ENCODE results near the gene TMEM121. TPM values are rescaled to one million over a fixed set of nuclear protein-coding genes. Genes with fewer than 3 reads are reported as not detected.
"Not testable (repeated sequence)": the region's sequence is repeated elsewhere in the genome, so short reads cannot be mapped to it uniquely, and the experiment has no call there.

The TMEM121 gene
- total and polyA plus RNA-seq, 10 of the 15 experiments (the other 5 are each of a cell fraction or from before 2014, with no cell fraction given): 0.04 to 4.9 (median 1.2) TPM; not detected in 2

DNA sequence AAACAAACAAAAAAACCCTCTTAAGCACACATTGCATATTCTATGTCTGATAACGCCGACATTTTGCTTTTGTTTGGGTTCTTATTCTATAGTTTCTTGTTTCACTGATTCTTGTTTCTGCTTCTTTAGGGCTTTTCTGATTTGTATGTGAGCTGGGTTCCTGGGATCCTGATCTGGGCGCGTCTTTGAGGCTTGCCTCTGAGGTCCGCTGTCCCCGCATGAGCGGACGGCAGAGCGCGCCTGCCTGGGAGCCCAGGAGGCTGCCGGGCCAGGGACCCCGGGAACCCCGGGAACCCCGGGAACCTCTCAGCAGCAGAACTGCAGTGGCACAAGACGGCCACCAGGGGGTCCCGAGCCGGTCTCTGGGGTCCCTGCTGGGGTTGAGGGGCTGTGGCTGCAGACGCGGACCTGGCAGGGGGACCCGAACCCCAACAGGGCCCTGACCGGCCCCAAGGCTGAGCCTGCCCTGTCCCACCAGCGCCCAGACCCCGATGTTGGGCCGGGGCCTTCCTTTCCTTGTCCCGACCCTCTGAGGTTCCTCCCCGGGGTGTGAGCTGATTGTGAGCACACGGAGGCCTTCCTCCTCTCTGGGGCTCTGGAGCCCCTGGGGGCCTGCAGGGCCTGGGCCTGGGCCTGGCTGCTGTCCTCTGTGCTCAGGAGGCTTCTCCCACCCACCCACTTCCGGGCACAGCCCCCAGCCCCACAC, 32.2 kb downstream of the TMEM121 start:
- FAIRE-seq (peak; percentile 47), ATAC-seq (peak; percentile 35)
- Histone ChIP-seq H3K9ac (ENCODE audit: control insufficient read depth, insufficient read depth, low read length) (peak overlapping the region; percentile 15; the same call in 1 of the 2 replicates), H3K4me3 (peak overlapping the region; percentile 46; the same call in 1 of the 2 replicates), H3K4me1 (ENCODE audit: control insufficient read depth, insufficient read depth, low read length) (peaks cover 17% of the 10 kb centered on the region), H3K27ac (ENCODE audit: control insufficient read depth, insufficient read depth) (peak overlapping the region; percentile 80; the same call in 1 of the 2 replicates), H3K4me2 (ENCODE audit: control insufficient read depth, insufficient read depth) (peak overlapping the region; percentile 17; the same call in 1 of the 2 replicates)
- BruUV-seq (replicated peaks); RAD21 ChIA-PET (ENCODE audit: unreplicated experiment); H3K36me3 ChIP-seq (ENCODE audit: control insufficient read depth in 2 of 2, insufficient read depth in 2 of 2, low read length in 1 of 2); DNase-seq (ENCODE audit: low read depth, low spot score); H4K20me1 ChIP-seq (ENCODE audit: control insufficient read depth, insufficient read depth); H3K27me3 ChIP-seq (replicated peaks in 1 of 2; ENCODE audit: control insufficient read depth in 2 of 2, insufficient read depth in 2 of 2, low read length in 1 of 2); H2AFZ ChIP-seq (ENCODE audit: control insufficient read depth, low read depth, low read length); H3K9me3 ChIP-seq (replicated peaks; ENCODE audit: control insufficient read depth, insufficient read depth, low read length); SMC1A ChIA-PET (ENCODE audit: uncharacterized antibody, unreplicated experiment); H3K79me2 ChIP-seq (ENCODE audit: control insufficient read depth, insufficient read depth, low read length); POLR2A ChIA-PET: not testable (repeated sequence)
- peak; percentile 14 for TF ChIP-seq MEF2B (IDR thresholded peaks at IDR 0.05; ENCODE audit: partially characterized antibody, poor library complexity, severe bottlenecking)
- TF ChIP-seq, protein P1, sequence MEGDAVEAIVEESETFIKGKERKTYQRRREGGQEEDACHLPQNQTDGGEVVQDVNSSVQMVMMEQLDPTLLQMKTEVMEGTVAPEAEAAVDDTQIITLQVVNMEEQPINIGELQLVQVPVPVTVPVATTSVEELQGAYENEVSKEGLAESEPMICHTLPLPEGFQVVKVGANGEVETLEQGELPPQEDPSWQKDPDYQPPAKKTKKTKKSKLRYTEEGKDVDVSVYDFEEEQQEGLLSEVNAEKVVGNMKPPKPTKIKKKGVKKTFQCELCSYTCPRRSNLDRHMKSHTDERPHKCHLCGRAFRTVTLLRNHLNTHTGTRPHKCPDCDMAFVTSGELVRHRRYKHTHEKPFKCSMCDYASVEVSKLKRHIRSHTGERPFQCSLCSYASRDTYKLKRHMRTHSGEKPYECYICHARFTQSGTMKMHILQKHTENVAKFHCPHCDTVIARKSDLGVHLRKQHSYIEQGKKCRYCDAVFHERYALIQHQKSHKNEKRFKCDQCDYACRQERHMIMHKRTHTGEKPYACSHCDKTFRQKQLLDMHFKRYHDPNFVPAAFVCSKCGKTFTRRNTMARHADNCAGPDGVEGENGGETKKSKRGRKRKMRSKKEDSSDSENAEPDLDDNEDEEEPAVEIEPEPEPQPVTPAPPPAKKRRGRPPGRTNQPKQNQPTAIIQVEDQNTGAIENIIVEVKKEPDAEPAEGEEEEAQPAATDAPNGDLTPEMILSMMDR (IDR thresholded peaks at IDR 0.05 in 2 of 3, conservative IDR thresholded peaks at IDR 0.05 in 1 of 3; ENCODE audit: control insufficient read depth in 2 of 3, extremely low read depth in 1 of 3, insufficient read depth in 1 of 3, low read depth in 3 of 3, low read length in 3 of 3): peak in 2 of 3 experiments; percentile 23 to 30; a peak in 2 of 6 replicates
- intact Hi-C loops (cut with micrococcal nuclease; ENCODE audit: unreplicated experiment) (loop anchor here (10.0 kb wide), 1 partner anchor 746 kb away; no protein-coding TSS in a partner anchor), in situ Hi-C loops (cut with MboI) (loop anchor here (10.0 kb wide), 2 partner anchors 716 to 816 kb away; no protein-coding TSS in a partner anchor)
- CTCF ChIA-PET: interaction anchor here (0.6 to 1.1 kb wide), 3 partner anchors 119 to 859 kb away, joined by 3 read pairs; no protein-coding TSS in a partner anchor
- WGBS (ENCODE audit: insufficient coverage, insufficient replicate concordance, low lambda C conversion rate, missing lambda C conversion rate): 1% methylated on average over 21 of the region's 28 CpGs

DNA sequence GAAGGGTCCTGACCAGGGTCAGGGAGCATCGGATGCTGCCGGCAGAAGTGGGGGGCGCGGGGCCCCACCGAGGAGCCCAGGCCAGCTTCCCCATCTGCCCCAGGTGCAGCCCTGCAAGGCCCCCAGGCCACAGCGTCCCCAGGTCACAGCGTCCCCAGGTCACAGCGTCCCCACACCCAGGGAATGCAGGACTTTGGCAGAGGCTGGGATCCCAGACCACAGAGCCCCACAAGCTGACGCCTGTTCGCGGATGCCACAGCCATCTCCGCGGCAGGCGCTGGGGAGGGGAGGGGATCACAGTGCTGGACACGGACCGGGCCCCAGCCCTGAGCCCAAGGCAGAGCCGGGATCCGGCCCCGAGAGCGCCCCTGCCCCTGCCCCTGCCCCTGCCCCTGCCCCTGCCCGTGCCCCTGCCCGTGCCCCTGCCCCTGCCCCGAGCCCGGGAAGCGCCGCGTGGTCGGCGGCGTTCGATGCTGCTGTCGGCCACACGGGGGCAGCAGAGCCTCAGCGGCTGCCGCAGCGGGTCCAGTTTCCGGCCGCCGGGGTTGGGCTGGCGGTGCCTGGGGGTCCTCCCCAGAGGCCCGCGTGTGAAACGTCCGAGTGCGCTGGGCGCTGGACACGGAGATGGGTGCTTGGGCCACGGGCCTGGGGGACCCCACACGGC, 33.1 kb downstream of the TMEM121 start:
- H3K4me3 ChIP-seq: peak overlapping the region; percentile 36; the same call in 1 of the 2 replicates
- peak overlapping the region; percentile 71 for H3K4me2 ChIP-seq (ENCODE audit: control insufficient read depth, insufficient read depth)
- in situ Hi-C loops (cut with MboI) (loop anchor here (10.0 kb wide), 2 partner anchors 715 to 815 kb away; no protein-coding TSS in a partner anchor), intact Hi-C loops (cut with micrococcal nuclease; ENCODE audit: unreplicated experiment) (loop anchor here (10.0 kb wide), 1 partner anchor 745 kb away; no protein-coding TSS in a partner anchor)
- H3K9ac ChIP-seq (ENCODE audit: control insufficient read depth, insufficient read depth, low read length): peak overlapping the region; percentile 60; the same call in 1 of the 2 replicates
- DNase-seq (ENCODE audit: low read depth, low spot score); H3K36me3 ChIP-seq (ENCODE audit: control insufficient read depth in 2 of 2, insufficient read depth in 2 of 2, low read length in 1 of 2); RAD21 ChIA-PET (ENCODE audit: unreplicated experiment); H2AFZ ChIP-seq (ENCODE audit: control insufficient read depth, low read depth, low read length); SMC1A ChIA-PET (ENCODE audit: uncharacterized antibody, unreplicated experiment); BruUV-seq (replicated peaks); H3K79me2 ChIP-seq (ENCODE audit: control insufficient read depth, insufficient read depth, low read length); POLR2A ChIA-PET; H3K9me3 ChIP-seq (replicated peaks; ENCODE audit: control insufficient read depth, insufficient read depth, low read length); H4K20me1 ChIP-seq (ENCODE audit: control insufficient read depth, insufficient read depth); H3K27me3 ChIP-seq (replicated peaks in 1 of 2; ENCODE audit: control insufficient read depth in 2 of 2, insufficient read depth in 2 of 2, low read length in 1 of 2): not testable (repeated sequence)
- peaks cover 26% of the 10 kb centered on the region for H3K4me1 ChIP-seq (ENCODE audit: control insufficient read depth, insufficient read depth, low read length)
- CTCF ChIA-PET: interaction anchor here (0.6 to 1.1 kb wide), 3 partner anchors 118 to 858 kb away, joined by 3 read pairs; no protein-coding TSS in a partner anchor
- peak overlapping the region; percentile 80 for H3K27ac ChIP-seq (ENCODE audit: control insufficient read depth, insufficient read depth)
- WGBS (ENCODE audit: insufficient coverage, insufficient replicate concordance, low lambda C conversion rate, missing lambda C conversion rate): 2% methylated on average over 16 of the region's 49 CpGs
- FAIRE-seq: peak; percentile 23
- peak; percentile 63 for ATAC-seq

DNA sequence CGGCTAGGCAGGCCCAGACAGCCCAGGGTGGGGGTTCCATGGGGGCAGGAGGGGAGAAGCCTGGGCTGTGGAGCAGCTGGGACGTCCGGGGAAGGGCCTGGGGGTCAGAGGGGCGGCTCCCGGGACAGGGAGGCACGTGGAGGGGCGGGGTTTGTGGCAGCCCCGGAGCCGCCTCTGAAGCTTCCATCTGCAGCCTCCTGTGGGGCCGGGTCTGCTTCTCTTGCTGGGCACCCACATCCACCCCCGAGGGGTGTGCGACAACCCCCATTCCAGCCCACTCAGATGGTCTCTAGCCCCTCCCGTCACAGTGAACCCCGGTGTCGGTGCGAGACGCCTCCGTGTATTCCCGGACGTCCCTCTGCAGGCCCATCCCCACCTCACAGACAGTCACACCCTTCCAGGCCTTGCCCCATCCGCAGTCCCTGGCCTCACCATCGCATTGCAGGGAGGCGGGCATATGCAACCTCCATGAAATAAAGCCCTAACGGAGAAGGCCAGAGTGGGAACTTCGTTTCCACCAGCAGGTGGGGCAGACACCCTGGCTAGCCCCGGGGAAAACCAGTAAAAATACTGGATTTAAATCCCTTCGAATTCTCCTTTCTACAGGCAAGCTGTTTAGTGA, 33.8 kb downstream of the TMEM121 start:
- DNase-seq (ENCODE audit: low read depth, low spot score); in situ Hi-C loops (cut with MboI); SMC1A ChIA-PET (ENCODE audit: uncharacterized antibody, unreplicated experiment); H3K36me3 ChIP-seq (ENCODE audit: control insufficient read depth in 2 of 2, insufficient read depth in 2 of 2, low read length in 1 of 2); H3K9ac ChIP-seq (ENCODE audit: control insufficient read depth, insufficient read depth, low read length); H3K9me3 ChIP-seq (replicated peaks; ENCODE audit: control insufficient read depth, insufficient read depth, low read length); H3K4me3 ChIP-seq; H3K27me3 ChIP-seq (replicated peaks in 1 of 2; ENCODE audit: control insufficient read depth in 2 of 2, insufficient read depth in 2 of 2, low read length in 1 of 2); POLR2A ChIA-PET; H4K20me1 ChIP-seq (ENCODE audit: control insufficient read depth, insufficient read depth); H2AFZ ChIP-seq (ENCODE audit: control insufficient read depth, low read depth, low read length); BruUV-seq (replicated peaks); intact Hi-C loops (cut with micrococcal nuclease; ENCODE audit: unreplicated experiment); H3K79me2 ChIP-seq (ENCODE audit: control insufficient read depth, insufficient read depth, low read length); H3K27ac ChIP-seq (ENCODE audit: control insufficient read depth, insufficient read depth); RAD21 ChIA-PET (ENCODE audit: unreplicated experiment); H3K4me2 ChIP-seq (ENCODE audit: control insufficient read depth, insufficient read depth): not testable (repeated sequence)
- 0% methylated on average over 7 of the region's 27 CpGs for WGBS (ENCODE audit: insufficient coverage, insufficient replicate concordance, low lambda C conversion rate, missing lambda C conversion rate)
- H3K4me1 ChIP-seq (ENCODE audit: control insufficient read depth, insufficient read depth, low read length): peaks cover 29% of the 10 kb centered on the region
- FAIRE-seq (peak; percentile 98), ATAC-seq (peak; percentile 71)
- CTCF ChIA-PET: interaction anchor here (1.1 kb wide), 1 partner anchor 857 kb away, joined by 3 read pairs; no protein-coding TSS in a partner anchor

All from GM12878 (cell line).